ENCODE results near the gene KLHL29. TPM values are rescaled to one million over a fixed set of nuclear protein-coding genes. Genes with fewer than 3 reads are reported as not detected.

KLHL29 gene
- total and polyA plus RNA-seq, 7 experiments from 2014 or later, result 0.59 to 6.5 (median 5.6) TPM

DNA sequence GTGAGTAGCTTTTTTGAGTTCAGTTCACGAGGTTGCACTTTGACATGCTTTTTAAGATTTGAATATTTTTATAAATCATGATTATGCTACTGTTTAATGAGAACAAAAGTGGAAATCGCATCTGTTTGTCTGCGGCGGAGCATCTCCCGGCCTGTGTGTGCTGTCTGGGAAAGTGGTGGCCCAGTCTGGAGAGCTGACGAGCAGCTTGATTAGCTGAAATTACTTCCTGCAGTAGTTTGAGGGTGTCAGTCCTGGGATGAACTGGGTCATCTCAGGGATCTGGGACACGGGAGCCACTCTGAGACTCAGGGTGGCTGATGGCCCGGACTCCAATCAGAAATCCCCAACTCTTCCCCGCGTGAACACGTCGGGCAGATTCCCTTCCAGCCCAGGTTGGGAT lies 115.9 kb downstream of the KLHL29 start:
- intact Hi-C loops (cut with micrococcal nuclease), result no loop called here
- Mint-ChIP-seq H3K36me3 (no peaks in the 10 kb centered on the region), H3K27ac (no peak overlapping the region), H3K27me3 (peaks cover 0 to 15% (median 0%) of the 10 kb centered on the region in 5 donors), H3K4me1 (peaks cover 15 to 39% (median 22%) of the 10 kb centered on the region in 7 donors), H3K4me3 (peak overlapping the region in 1 of 10 donors; percentile 9), H3K9me3 (no peaks in the 10 kb centered on the region)
- Histone ChIP-seq H3K9me3 (ENCODE audit: control insufficient read depth in 2 of 3, low read length in 3 of 3) (no peaks in the 10 kb centered on the region), H3K4me1 (ENCODE audit: control insufficient read depth in 2 of 2, insufficient read depth in 2 of 2, low read length in 2 of 2) (peaks cover 0 to 22% of the 10 kb centered on the region in 2 donors), H3K36me3 (ENCODE audit: control insufficient read depth in 2 of 3, insufficient read depth in 3 of 3, low read length in 3 of 3) (no peaks in the 10 kb centered on the region), H3K4me3 (ENCODE audit: low read length) (no peak overlapping the region), H3K27me3 (ENCODE audit: control insufficient read depth in 2 of 2, insufficient read depth in 2 of 2, low read length in 2 of 2) (no peaks in the 10 kb centered on the region), H3K27ac (ENCODE audit: low read depth, low read length) (no peak overlapping the region)
- ATAC-seq, result no peak
- ChIA-PET POLR2A (no interaction called here), CTCF (interaction anchor here (0.8 kb wide), 1 partner anchor 34 kb away, joined by 3 read pairs; no protein-coding TSS in a partner anchor)
- DNase-seq, result no peak

- peaks cover 0 to 14% (median 0%) of the 10 kb centered on the region in 5 donors for H3K27me3 Mint-ChIP-seq
- no peaks in the 10 kb centered on the region for H3K27me3 ChIP-seq (ENCODE audit: control insufficient read depth in 2 of 2, insufficient read depth in 2 of 2, low read length in 2 of 2)
- no peaks in the 10 kb centered on the region for H3K36me3 Mint-ChIP-seq
- CTCF ChIA-PET, result no interaction called here
- POLR2A ChIA-PET, result interaction anchor here (0.6 kb wide), 1 partner anchor 76 kb away, joined by 3 read pairs; no protein-coding TSS in a partner anchor
- no peak overlapping the region for H3K27ac Mint-ChIP-seq
- ATAC-seq (no peak), DNase-seq (no peak)
- H3K4me3 ChIP-seq (ENCODE audit: low read length), result no peak overlapping the region
- no peak overlapping the region for H3K27ac ChIP-seq (ENCODE audit: low read depth, low read length)
- H3K36me3 ChIP-seq (ENCODE audit: control insufficient read depth in 2 of 3, insufficient read depth in 3 of 3, low read length in 3 of 3), result no peaks in the 10 kb centered on the region
- peaks cover 0 to 9% of the 10 kb centered on the region in 2 donors for H3K4me1 ChIP-seq (ENCODE audit: control insufficient read depth in 2 of 2, insufficient read depth in 2 of 2, low read length in 2 of 2)
- H3K4me1 Mint-ChIP-seq, result peaks cover 8 to 35% (median 10%) of the 10 kb centered on the region in 7 donors
- H3K4me3 Mint-ChIP-seq, result no peak overlapping the region
- intact Hi-C loops (cut with micrococcal nuclease), result no loop called here
- H3K9me3 Mint-ChIP-seq, result no peaks in the 10 kb centered on the region
- no peaks in the 10 kb centered on the region for H3K9me3 ChIP-seq (ENCODE audit: control insufficient read depth in 2 of 3, low read length in 3 of 3)
Measured at GRCh38 chr2:23502096-23502495, 117.1 kb downstream of the KLHL29 start.

DNA sequence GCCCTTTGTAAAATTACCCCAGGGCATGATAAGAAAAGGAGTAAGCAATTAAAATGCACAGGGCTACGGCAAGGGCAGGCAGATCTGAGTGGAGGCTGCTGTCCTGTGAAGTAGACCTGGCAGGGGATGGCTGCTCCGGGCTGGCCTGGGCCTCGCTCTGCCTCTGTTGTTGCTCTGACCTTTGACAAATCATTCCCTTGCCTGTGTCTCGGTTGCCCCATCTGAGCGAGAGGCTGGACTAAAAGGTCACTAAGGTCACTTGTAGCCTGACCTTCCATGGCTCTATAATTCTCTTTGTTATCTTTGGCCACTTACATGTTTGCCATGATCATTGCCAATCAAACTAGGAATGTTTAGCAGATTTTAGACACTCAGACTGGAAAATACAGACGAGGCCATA lies 118.1 kb downstream of the KLHL29 start:
- peaks cover 0 to under 1% of the 10 kb centered on the region in 2 donors for H3K4me1 ChIP-seq (ENCODE audit: control insufficient read depth in 2 of 2, insufficient read depth in 2 of 2, low read length in 2 of 2)
- intact Hi-C loops (cut with micrococcal nuclease), result no loop called here
- no peaks in the 10 kb centered on the region for H3K27me3 ChIP-seq (ENCODE audit: control insufficient read depth in 2 of 2, insufficient read depth in 2 of 2, low read length in 2 of 2)
- ChIA-PET CTCF (no interaction called here), POLR2A (interaction anchor here (0.6 kb wide), 1 partner anchor 77 kb away, joined by 3 read pairs; no protein-coding TSS in a partner anchor)
- ATAC-seq (no peak), DNase-seq (no peak)
- no peaks in the 10 kb centered on the region for H3K9me3 ChIP-seq (ENCODE audit: control insufficient read depth in 2 of 3, low read length in 3 of 3)
- no peaks in the 10 kb centered on the region for H3K36me3 ChIP-seq (ENCODE audit: control insufficient read depth in 2 of 3, insufficient read depth in 3 of 3, low read length in 3 of 3)
- no peak overlapping the region for H3K4me3 ChIP-seq (ENCODE audit: low read length)
- H3K27ac ChIP-seq (ENCODE audit: low read depth, low read length), result no peak overlapping the region
- Mint-ChIP-seq H3K27ac (no peak overlapping the region), H3K4me1 (peaks cover 0 to 25% (median under 1%) of the 10 kb centered on the region in 7 donors), H3K4me3 (no peak overlapping the region), H3K27me3 (peaks cover 0 to 6% (median 0%) of the 10 kb centered on the region in 5 donors), H3K9me3 (no peaks in the 10 kb centered on the region), H3K36me3 (no peaks in the 10 kb centered on the region)

GRCh38 chr2:23503682-23504081 lies 118.7 kb downstream of the KLHL29 start:
- Histone ChIP-seq H3K36me3 (ENCODE audit: control insufficient read depth in 2 of 3, insufficient read depth in 3 of 3, low read length in 3 of 3) (no peaks in the 10 kb centered on the region), H3K27me3 (ENCODE audit: control insufficient read depth in 2 of 2, insufficient read depth in 2 of 2, low read length in 2 of 2) (no peaks in the 10 kb centered on the region), H3K9me3 (ENCODE audit: control insufficient read depth in 2 of 3, low read length in 3 of 3) (no peaks in the 10 kb centered on the region), H3K27ac (ENCODE audit: low read depth, low read length) (no peak overlapping the region), H3K4me3 (ENCODE audit: low read length) (no peak overlapping the region), H3K4me1 (ENCODE audit: control insufficient read depth in 2 of 2, insufficient read depth in 2 of 2, low read length in 2 of 2) (no peaks in the 10 kb centered on the region)
- ChIA-PET POLR2A (no interaction called here), CTCF (no interaction called here)
- Mint-ChIP-seq H3K4me3 (no peak overlapping the region), H3K27ac (peak overlapping the region in 1 of 9 donors; percentile 11), H3K9me3 (no peaks in the 10 kb centered on the region), H3K27me3 (peaks cover 0 to 6% (median 0%) of the 10 kb centered on the region in 5 donors), H3K36me3 (no peaks in the 10 kb centered on the region), H3K4me1 (peaks cover 0 to 21% (median 0%) of the 10 kb centered on the region in 7 donors)
- DNase-seq (no peak), ATAC-seq (no peak)
- intact Hi-C loops (cut with micrococcal nuclease), result no loop called here

DNA sequence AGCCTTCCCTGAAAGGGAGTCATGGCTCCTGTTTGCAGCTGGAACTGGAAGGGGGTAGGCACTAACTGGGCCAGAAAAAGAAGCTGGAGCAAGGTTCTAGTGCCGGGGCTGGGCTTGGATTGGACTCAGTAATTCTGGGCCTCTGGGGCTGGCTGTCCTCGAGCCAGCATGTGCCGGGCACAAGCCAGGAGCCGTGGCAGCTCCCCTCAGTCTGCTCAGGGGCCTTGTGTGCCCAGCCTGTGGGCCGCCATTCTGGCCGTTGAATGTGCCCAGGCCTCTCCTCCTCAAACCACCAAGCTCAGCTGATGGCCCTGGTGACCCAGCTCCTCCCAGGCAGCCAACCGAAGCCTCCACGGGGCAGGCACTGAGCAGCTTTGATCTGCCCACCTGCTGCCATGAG lies 119.6 kb downstream of the KLHL29 start:
- Histone ChIP-seq H3K4me1 (ENCODE audit: control insufficient read depth in 2 of 2, insufficient read depth in 2 of 2, low read length in 2 of 2) (no peaks in the 10 kb centered on the region), H3K27ac (ENCODE audit: low read depth, low read length) (no peak overlapping the region), H3K36me3 (ENCODE audit: control insufficient read depth in 2 of 3, insufficient read depth in 3 of 3, low read length in 3 of 3) (no peaks in the 10 kb centered on the region), H3K27me3 (ENCODE audit: control insufficient read depth in 2 of 2, insufficient read depth in 2 of 2, low read length in 2 of 2) (no peaks in the 10 kb centered on the region), H3K4me3 (ENCODE audit: low read length) (no peak overlapping the region), H3K9me3 (ENCODE audit: control insufficient read depth in 2 of 3, low read length in 3 of 3) (no peaks in the 10 kb centered on the region)
- Mint-ChIP-seq H3K27me3 (peaks cover 0 to 6% (median 0%) of the 10 kb centered on the region in 5 donors), H3K4me1 (peaks cover 0 to 13% (median 0%) of the 10 kb centered on the region in 7 donors), H3K27ac (no peak overlapping the region), H3K4me3 (no peak overlapping the region), H3K36me3 (no peaks in the 10 kb centered on the region), H3K9me3 (no peaks in the 10 kb centered on the region)
- CTCF ChIA-PET, result no interaction called here
- no peak for ATAC-seq
- intact Hi-C loops (cut with micrococcal nuclease), result no loop called here
- no peak for DNase-seq
- POLR2A ChIA-PET, result no interaction called here

DNA sequence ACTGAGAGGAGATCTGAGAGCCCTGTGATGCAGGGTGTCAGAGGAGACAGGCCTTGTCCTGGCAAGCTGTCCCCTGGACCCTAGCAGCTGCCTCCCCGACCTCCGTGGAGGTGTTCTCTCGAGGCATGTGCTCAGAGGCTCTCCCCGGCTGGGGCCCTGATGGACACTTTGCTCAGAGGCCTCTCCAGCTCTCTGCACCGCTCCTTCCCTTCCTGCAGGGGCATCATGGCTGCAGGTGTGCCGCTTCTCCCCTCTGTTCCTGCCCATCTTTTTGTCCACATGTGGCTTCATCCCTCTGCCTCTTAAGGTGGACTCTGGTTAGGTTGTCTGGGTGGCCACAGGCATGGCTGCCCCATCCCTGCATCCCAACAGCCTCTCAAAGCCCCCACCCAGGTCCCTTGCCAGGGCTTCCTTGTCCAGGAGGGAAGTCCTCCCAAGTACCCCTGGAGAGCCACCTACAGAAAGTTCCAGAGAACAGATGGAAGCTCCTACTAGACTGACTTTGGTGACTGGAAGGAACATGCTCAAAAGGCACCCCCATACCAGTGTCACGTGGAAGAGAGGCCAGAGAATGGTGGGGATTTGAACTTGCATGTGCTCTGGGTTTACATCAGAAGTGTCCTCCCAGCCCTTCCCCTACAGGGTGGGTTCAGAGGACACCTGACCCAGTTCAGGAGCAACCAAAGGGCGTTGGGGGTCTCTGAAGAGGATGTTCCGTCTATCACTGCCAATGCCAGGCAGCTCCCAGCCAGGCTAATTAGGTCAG lies 120.4 kb downstream of the KLHL29 start:
- no peaks in the 10 kb centered on the region for H3K36me3 ChIP-seq (ENCODE audit: control insufficient read depth in 2 of 3, insufficient read depth in 3 of 3, low read length in 3 of 3)
- ATAC-seq (no peak), DNase-seq (no peak)
- Mint-ChIP-seq H3K9me3 (no peaks in the 10 kb centered on the region), H3K27me3 (peaks cover 0 to 4% (median 0%) of the 10 kb centered on the region in 5 donors), H3K36me3 (no peaks in the 10 kb centered on the region), H3K27ac (no peak overlapping the region), H3K4me3 (peak overlapping the region in 1 of 10 donors; percentile 25), H3K4me1 (peaks cover 0 to 8% (median 0%) of the 10 kb centered on the region in 7 donors)
- no peak overlapping the region for H3K4me3 ChIP-seq (ENCODE audit: low read length)
- H3K27me3 ChIP-seq (ENCODE audit: control insufficient read depth in 2 of 2, insufficient read depth in 2 of 2, low read length in 2 of 2), result no peaks in the 10 kb centered on the region
- no peaks in the 10 kb centered on the region for H3K9me3 ChIP-seq (ENCODE audit: control insufficient read depth in 2 of 3, low read length in 3 of 3)
- CTCF ChIA-PET, result interaction anchor here (0.5 to 0.6 kb wide), 2 partner anchors 140 to 151 kb away, joined by 3 read pairs; no protein-coding TSS in a partner anchor
- no peak overlapping the region for H3K27ac ChIP-seq (ENCODE audit: low read depth, low read length)
- POLR2A ChIA-PET, result no interaction called here
- H3K4me1 ChIP-seq (ENCODE audit: control insufficient read depth in 2 of 2, insufficient read depth in 2 of 2, low read length in 2 of 2), result no peaks in the 10 kb centered on the region
- intact Hi-C loops (cut with micrococcal nuclease), result no loop called here

- Histone ChIP-seq H3K27ac (ENCODE audit: low read depth, low read length) (no peak overlapping the region), H3K4me1 (ENCODE audit: control insufficient read depth in 2 of 2, insufficient read depth in 2 of 2, low read length in 2 of 2) (no peaks in the 10 kb centered on the region), H3K4me3 (ENCODE audit: low read length) (no peak overlapping the region), H3K9me3 (ENCODE audit: control insufficient read depth in 2 of 3, low read length in 3 of 3) (no peaks in the 10 kb centered on the region), H3K27me3 (ENCODE audit: control insufficient read depth in 2 of 2, insufficient read depth in 2 of 2, low read length in 2 of 2) (no peaks in the 10 kb centered on the region), H3K36me3 (ENCODE audit: control insufficient read depth in 2 of 3, insufficient read depth in 3 of 3, low read length in 3 of 3) (no peaks in the 10 kb centered on the region)
- Mint-ChIP-seq H3K4me1 (peaks cover 0 to 8% (median 0%) of the 10 kb centered on the region in 7 donors), H3K27me3 (peaks cover 0 to 4% (median 0%) of the 10 kb centered on the region in 5 donors), H3K9me3 (no peaks in the 10 kb centered on the region), H3K36me3 (no peaks in the 10 kb centered on the region), H3K4me3 (no peak overlapping the region), H3K27ac (no peak overlapping the region)
- ATAC-seq (no peak), DNase-seq (no peak)
- POLR2A ChIA-PET, result no interaction called here
- intact Hi-C loops (cut with micrococcal nuclease), result no loop called here
- CTCF ChIA-PET, result interaction anchor here (0.6 kb wide), 1 partner anchor 152 kb away, joined by 3 read pairs; no protein-coding TSS in a partner anchor
Measured at GRCh38 chr2:23505984-23506380, 121.0 kb downstream of the KLHL29 start.

Measured in naive thymus-derived CD4-positive, alpha-beta T cell (primary cell).